GM12878 (cell line): Measurements from ENCODE around the gene ARHGEF16. TPM values are rescaled to one million over a fixed set of nuclear protein-coding genes. Genes with fewer than 3 reads are reported as not detected.

ENCODE experiments used
- ATAC-seq: fragments of 200-7000 bp; cut with Tn5 transposase; 3 replicates; pipeline ENCODE4 v1.9.1; 2020; ENCODE audit warnings: mild to moderate bottlenecking, moderate library complexity
- BruUV-seq: library from RNA; stranded (reverse); fragments of 400-500 nt; replicated peaks from 2 replicates; lab custom pipeline; 2021; lab: Mats Ljungman, UMichigan
- CTCF ChIA-PET: fragments of 300-600 bp; sonication (Branson Sonifier 250); formaldehyde crosslinking; extraction: SDS; loops from one replicate; lab custom pipeline; 2021; ENCODE audit warnings: inconsistent platforms; lab: Yijun Ruan, JAX
- POLR2A ChIA-PET: fragments of 350-600 bp; formaldehyde crosslinking; extraction: SDS; loops from one replicate; lab custom pipeline; 2021; ENCODE audit warnings: inconsistent platforms; lab: Charles Lee
- RAD21 ChIA-PET: fragments of 300-600 bp; sonication (Branson Sonifier 250); formaldehyde crosslinking; loops from one replicate; lab custom pipeline; 2023; ENCODE audit warnings: antibody characterized with exemption; ENCODE audit not compliant: unreplicated experiment; lab: Charles Lee
- SMC1A ChIA-PET: fragments of 300-600 bp; sonication (Branson Sonifier 250); formaldehyde crosslinking; loops from one replicate; lab custom pipeline; 2023; ENCODE audit not compliant: unreplicated experiment, uncharacterized antibody; lab: Charles Lee
- DNase-seq: peaks from one replicate; pipeline ENCODE4 v3.0.0-alpha.2; 2011; ENCODE audit warnings: low read depth, low spot score
- FAIRE-seq: peaks from 3 replicates; lab custom pipeline; 2011; peaks lifted over from hg19 to GRCh38; lab: Jason Lieb, UNC
- H2AFZ ChIP-seq: 2 replicates; pipeline ENCODE4 v1.6.0; 2011; ENCODE audit warnings: low read depth, low read length, control low read depth; ENCODE audit not compliant: control insufficient read depth
- H3K27ac ChIP-seq: 2 replicates; pipeline ENCODE4 v1.5.1; 2011; ENCODE audit warnings: control low read depth; ENCODE audit not compliant: control insufficient read depth, insufficient read depth
- H3K27me3 ChIP-seq, 2 experiments: replicated peaks in 1 of 2; 2 replicates each; pipeline versions ENCODE4 v1.6.0 to v1.6.1; 2011; ENCODE audit warnings: low read length in 1 of 2; ENCODE audit not compliant: control insufficient read depth in 2 of 2, insufficient read depth in 2 of 2
- H3K36me3 ChIP-seq, 2 experiments: 2 replicates each; pipeline ENCODE4 v1.5.1; 2011; ENCODE audit warnings: low read length in 1 of 2; ENCODE audit not compliant: control insufficient read depth in 2 of 2, insufficient read depth in 2 of 2
- H3K4me1 ChIP-seq: 2 replicates; pipeline ENCODE4 v1.6.1; 2011; ENCODE audit warnings: mild to moderate bottlenecking, low read length, moderate library complexity, mixed read lengths; ENCODE audit not compliant: control insufficient read depth, insufficient read depth
- H3K4me2 ChIP-seq: 2 replicates; pipeline ENCODE4 v1.6.0; 2011; ENCODE audit warnings: control low read depth; ENCODE audit not compliant: control insufficient read depth, insufficient read depth
- H3K4me3 ChIP-seq: fragments of 200-600 bp; sonication (generic); 2 replicates; pipeline ENCODE4 v1.5.1; 2016
- H3K79me2 ChIP-seq: 2 replicates; pipeline ENCODE4 v1.6.0; 2011; ENCODE audit warnings: low read length; ENCODE audit not compliant: control insufficient read depth, insufficient read depth
- H3K9ac ChIP-seq: 2 replicates; pipeline ENCODE4 v1.8.0; 2011; ENCODE audit warnings: low read length, control low read depth, mixed read lengths; ENCODE audit not compliant: control insufficient read depth, insufficient read depth
- H3K9me3 ChIP-seq: replicated peaks from 3 replicates; pipeline ENCODE4 v1.5.1; 2011; ENCODE audit warnings: mild to moderate bottlenecking, low read length; ENCODE audit not compliant: control insufficient read depth, insufficient read depth
- H4K20me1 ChIP-seq: 2 replicates; pipeline ENCODE4 v1.6.0; 2011; ENCODE audit not compliant: control insufficient read depth, insufficient read depth
- BRCA1 ChIP-seq: IDR thresholded peaks from 2 replicates; pipeline ENCODE4 v1.6.1; 2011; ENCODE audit warnings: low read depth, low read length, improper control_type of control experiment
- ESRRA ChIP-seq: IDR thresholded peaks from 2 replicates; pipeline ENCODE4 v1.6.1; 2012; ENCODE audit warnings: mild to moderate bottlenecking, low read length, improper control_type of control experiment
- RAD21 ChIP-seq: IDR thresholded peaks from 2 replicates; pipeline ENCODE4 v1.6.1; 2011; ENCODE audit warnings: mild to moderate bottlenecking, low read depth, low read length, moderate library complexity; ENCODE audit not compliant: insufficient read depth
- SMC3 ChIP-seq: IDR thresholded peaks from 2 replicates; pipeline ENCODE4 v1.6.1; 2011; ENCODE audit warnings: low read length, improper control_type of control experiment, borderline replicate concordance
- SPI1 ChIP-seq: IDR thresholded peaks from 2 replicates; pipeline ENCODE4 v1.6.1; 2011; ENCODE audit warnings: low read depth, mild to moderate bottlenecking, low read length, moderate library complexity, borderline replicate concordance; ENCODE audit not compliant: insufficient read depth
- SRF ChIP-seq, 2 experiments: IDR thresholded peaks; 2 replicates each; pipeline ENCODE4 v1.6.1; 2011; ENCODE audit warnings: low read depth in 2 of 2, low read length in 2 of 2, mild to moderate bottlenecking in 1 of 2, moderate library complexity in 1 of 2
- whole genome bisulfite sequencing: methylation state at CpG from one replicate; pipeline ENCODE4 v1.1.6; 2016; ENCODE audit warnings: low lambda C conversion rate; ENCODE audit not compliant: insufficient replicate concordance, insufficient coverage; ENCODE audit errors: missing lambda C conversion rate; 5-methylcytosine and 5-hydroxymethylcytosine counted together
- in situ Hi-C: fragments of 300-500 bp; cut with MboI; formaldehyde crosslinking; loops from 9 replicates; pipeline ENCODE4 v1.14.3; 2018; ENCODE audit warnings: mixed read lengths
- intact Hi-C: fragments of 100-400 bp; cut with micrococcal nuclease; formaldehyde crosslinking; loops from one replicate; pipeline ENCODE4 v1.14.2; 2022; ENCODE audit not compliant: unreplicated experiment
- polyA plus RNA-seq, 11 experiments: library from polyadenylated mRNA; depleted of rRNA in 4 of 11; unstranded in 6 of 11; stranded (reverse) in 5 of 11; fragments of >200 nt; fragmentation: Nextera tagmentation in 4 of 11; fragmentation: Illumina TruSeq in 1 of 11; extraction: Ambion mirVana in 4 of 11; extraction: Trizol in 1 of 11; gene quantifications; 1 replicate in 1 of 11; 2 replicates in 10 of 11; pipeline versions ENCODE4 v1.2.1 to v1.2.3, GENCODE V29; 2011 to 2016; ENCODE audit warnings: inconsistent platforms in 2 of 11, missing spikeins in 2 of 11, low read depth in 1 of 11
- total RNA-seq, 4 experiments: library from RNA; depleted of rRNA in 3 of 4; stranded (reverse); fragments of >200 nt in 3 of 4; fragmentation: Illumina TruSeq in 1 of 4; extraction: Trizol in 1 of 4; gene quantifications; 2 replicates each; pipeline versions ENCODE4 v1.2.1 to v1.2.3, GENCODE V29; 2013 to 2021
- TF ChIP-seq, protein P1 (sequence below), 3 experiments: IDR thresholded peaks in 2 of 3; conservative IDR thresholded peaks in 1 of 3; 2 replicates each; pipeline ENCODE4 v1.5.1; 2011; ENCODE audit warnings: low read depth in 3 of 3, low read length in 3 of 3, mild to moderate bottlenecking in 3 of 3, control low read depth in 2 of 3, moderate library complexity in 2 of 3, inconsistent platforms in 1 of 3, mixed read lengths in 1 of 3; ENCODE audit not compliant: control insufficient read depth in 2 of 3, insufficient read depth in 1 of 3; ENCODE audit errors: extremely low read depth in 1 of 3
- TF ChIP-seq, protein P2 (sequence below): fragments of 150-350 bp; IDR thresholded peaks from 2 replicates; pipeline ENCODE4 v1.6.1; 2014; ENCODE audit warnings: mild to moderate bottlenecking, low read depth, low read length

ARHGEF16 gene
- total and polyA plus RNA-seq, 10 of the 15 experiments (the other 5 are each of a cell fraction or from before 2014, with no cell fraction given): not detected

DNA sequence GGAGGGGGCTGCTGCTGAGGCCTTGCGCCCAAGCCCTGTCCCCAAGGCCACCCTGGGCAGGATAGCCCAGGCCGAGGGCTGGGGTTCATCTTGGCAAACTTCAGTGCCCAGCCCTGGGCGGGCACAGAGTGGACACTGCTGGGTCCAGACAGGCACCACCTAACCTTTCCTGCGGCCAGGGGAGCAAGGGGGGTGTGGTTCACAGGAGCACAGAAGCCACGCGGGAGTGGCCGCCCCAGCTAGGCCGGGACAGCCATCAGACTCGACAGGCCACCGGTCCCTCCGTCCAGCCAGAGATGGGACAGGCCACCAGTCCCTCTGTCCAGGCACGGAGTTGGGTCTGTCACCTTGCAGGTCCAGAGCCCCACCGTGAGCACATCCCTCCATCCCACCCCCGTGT, 28.9 kb downstream of the ARHGEF16 start:
- Histone ChIP-seq H3K27ac (no peak overlapping the region), H3K36me3 (no peaks in the 10 kb centered on the region), H3K4me1 (no peaks in the 10 kb centered on the region), H3K9ac (no peak overlapping the region), H3K4me3 (no peak overlapping the region), H3K79me2 (no peaks in the 10 kb centered on the region), H4K20me1 (no peaks in the 10 kb centered on the region), H3K9me3 (no peaks in the 10 kb centered on the region; the same call in 2 of the 3 replicates), H2AFZ (no peak overlapping the region), H3K4me2 (no peak overlapping the region), H3K27me3 (no peaks in the 10 kb centered on the region)
- SMC1A ChIA-PET: no interaction called here
- TF ChIP-seq SRF (IDR thresholded peaks at IDR 0.05; ENCODE audit: low read depth in 2 of 2, low read length in 2 of 2): no peak
- no peak for TF ChIP-seq ESRRA
- DNase-seq (no peak), ATAC-seq (no peak), FAIRE-seq (no peak)
- intact Hi-C loops (no loop called here), in situ Hi-C loops (loop anchor here (10.0 kb wide), 1 partner anchor 141 kb away; the partner anchor contains the start of gene TPRG1L)
- CTCF ChIA-PET: no interaction called here
- WGBS: 48% methylated on average over 14 of the region's 14 CpGs
- POLR2A ChIA-PET: no interaction called here
- RAD21 ChIA-PET: no interaction called here
- no TSS peak for BruUV-seq

DNA sequence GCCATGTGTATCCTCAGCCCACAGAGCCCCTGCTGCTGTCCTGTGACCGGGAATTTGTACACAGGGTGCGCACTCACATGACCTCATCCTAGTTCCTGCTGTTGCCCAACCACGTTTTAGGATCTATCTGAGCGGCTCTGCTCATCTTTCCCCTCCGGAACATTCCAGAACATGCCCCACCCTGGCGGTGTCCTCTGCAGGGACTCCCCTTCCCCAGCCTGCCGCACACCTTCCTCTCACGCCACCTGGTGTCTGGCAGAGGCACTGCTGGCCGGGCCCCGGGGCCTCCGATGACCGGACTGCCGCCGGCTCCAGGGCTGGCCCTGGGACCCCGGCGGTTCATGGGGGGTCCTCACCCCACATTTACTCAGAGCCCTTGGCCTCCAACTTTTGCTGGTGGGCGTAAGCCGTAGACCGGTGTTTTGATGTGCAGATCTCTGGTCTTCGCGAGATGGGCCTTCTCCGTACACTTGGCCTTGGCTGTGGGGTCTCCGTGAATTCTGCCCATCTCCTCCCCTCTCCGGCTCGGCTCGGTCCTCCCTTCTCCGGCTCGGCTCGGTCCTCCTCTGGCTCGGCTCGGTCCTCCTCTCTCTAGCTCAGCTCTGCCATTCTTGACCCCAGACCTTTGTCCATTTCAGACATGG, 29.5 kb downstream of the ARHGEF16 start:
- Histone ChIP-seq H3K27ac (no peak overlapping the region), H2AFZ (no peak overlapping the region), H3K27me3 (no peaks in the 10 kb centered on the region), H4K20me1 (no peaks in the 10 kb centered on the region), H3K9me3 (peaks cover 2% of the 10 kb centered on the region; the same call in 1 of the 3 replicates), H3K9ac (no peak overlapping the region), H3K4me3 (no peak overlapping the region), H3K36me3 (no peaks in the 10 kb centered on the region), H3K4me1 (no peaks in the 10 kb centered on the region), H3K79me2 (no peaks in the 10 kb centered on the region), H3K4me2 (no peak overlapping the region)
- intact Hi-C loops: loop anchor here (1.0 kb wide), 1 partner anchor 31 kb away; no protein-coding TSS in a partner anchor
- in situ Hi-C loops: loop anchor here (10.0 kb wide), 1 partner anchor 141 kb away; the partner anchor contains the start of gene TPRG1L
- RAD21 ChIA-PET: no interaction called here
- DNase-seq (no peak), ATAC-seq (peak; percentile 79), FAIRE-seq (no peak)
- 40% methylated on average over 27 of the region's 31 CpGs for WGBS
- POLR2A ChIA-PET: no interaction called here
- SMC1A ChIA-PET: no interaction called here
- peak; percentile 66 for TF ChIP-seq SMC3
- TF ChIP-seq, protein P1, sequence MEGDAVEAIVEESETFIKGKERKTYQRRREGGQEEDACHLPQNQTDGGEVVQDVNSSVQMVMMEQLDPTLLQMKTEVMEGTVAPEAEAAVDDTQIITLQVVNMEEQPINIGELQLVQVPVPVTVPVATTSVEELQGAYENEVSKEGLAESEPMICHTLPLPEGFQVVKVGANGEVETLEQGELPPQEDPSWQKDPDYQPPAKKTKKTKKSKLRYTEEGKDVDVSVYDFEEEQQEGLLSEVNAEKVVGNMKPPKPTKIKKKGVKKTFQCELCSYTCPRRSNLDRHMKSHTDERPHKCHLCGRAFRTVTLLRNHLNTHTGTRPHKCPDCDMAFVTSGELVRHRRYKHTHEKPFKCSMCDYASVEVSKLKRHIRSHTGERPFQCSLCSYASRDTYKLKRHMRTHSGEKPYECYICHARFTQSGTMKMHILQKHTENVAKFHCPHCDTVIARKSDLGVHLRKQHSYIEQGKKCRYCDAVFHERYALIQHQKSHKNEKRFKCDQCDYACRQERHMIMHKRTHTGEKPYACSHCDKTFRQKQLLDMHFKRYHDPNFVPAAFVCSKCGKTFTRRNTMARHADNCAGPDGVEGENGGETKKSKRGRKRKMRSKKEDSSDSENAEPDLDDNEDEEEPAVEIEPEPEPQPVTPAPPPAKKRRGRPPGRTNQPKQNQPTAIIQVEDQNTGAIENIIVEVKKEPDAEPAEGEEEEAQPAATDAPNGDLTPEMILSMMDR (IDR thresholded peaks at IDR 0.05 in 2 of 3, conservative IDR thresholded peaks at IDR 0.05 in 1 of 3; ENCODE audit: control insufficient read depth in 2 of 3, extremely low read depth in 1 of 3, insufficient read depth in 1 of 3, low read depth in 3 of 3, low read length in 3 of 3): peak; percentile 59 to 89 (median 68)
- no peak for TF ChIP-seq BRCA1
- peak; percentile 33 for TF ChIP-seq RAD21
- TF ChIP-seq, protein P2, sequence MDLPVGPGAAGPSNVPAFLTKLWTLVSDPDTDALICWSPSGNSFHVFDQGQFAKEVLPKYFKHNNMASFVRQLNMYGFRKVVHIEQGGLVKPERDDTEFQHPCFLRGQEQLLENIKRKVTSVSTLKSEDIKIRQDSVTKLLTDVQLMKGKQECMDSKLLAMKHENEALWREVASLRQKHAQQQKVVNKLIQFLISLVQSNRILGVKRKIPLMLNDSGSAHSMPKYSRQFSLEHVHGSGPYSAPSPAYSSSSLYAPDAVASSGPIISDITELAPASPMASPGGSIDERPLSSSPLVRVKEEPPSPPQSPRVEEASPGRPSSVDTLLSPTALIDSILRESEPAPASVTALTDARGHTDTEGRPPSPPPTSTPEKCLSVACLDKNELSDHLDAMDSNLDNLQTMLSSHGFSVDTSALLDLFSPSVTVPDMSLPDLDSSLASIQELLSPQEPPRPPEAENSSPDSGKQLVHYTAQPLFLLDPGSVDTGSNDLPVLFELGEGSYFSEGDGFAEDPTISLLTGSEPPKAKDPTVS: peak; percentile 94
- TF ChIP-seq SPI1: no peak
- BruUV-seq: no TSS peak
- CTCF ChIA-PET: interaction anchor here (2.8 kb wide), 1 partner anchor 31 kb away, joined by 23 read pairs; no protein-coding TSS in a partner anchor
